Stimulated activated CD8-positive, alpha-beta memory T cell treated with anti-CD3 and anti-CD28 coated beads, Interleukin-4, amount 100 ng/mL, for 24 hours (primary cell): ENCODE measurements around the gene C8B.

Source experiments
- DNase-seq: peaks from one replicate; pipeline ENCODE4 v3.0.0-alpha.2; 2020; ENCODE audit warnings: low read depth

C8B gene

DNA sequence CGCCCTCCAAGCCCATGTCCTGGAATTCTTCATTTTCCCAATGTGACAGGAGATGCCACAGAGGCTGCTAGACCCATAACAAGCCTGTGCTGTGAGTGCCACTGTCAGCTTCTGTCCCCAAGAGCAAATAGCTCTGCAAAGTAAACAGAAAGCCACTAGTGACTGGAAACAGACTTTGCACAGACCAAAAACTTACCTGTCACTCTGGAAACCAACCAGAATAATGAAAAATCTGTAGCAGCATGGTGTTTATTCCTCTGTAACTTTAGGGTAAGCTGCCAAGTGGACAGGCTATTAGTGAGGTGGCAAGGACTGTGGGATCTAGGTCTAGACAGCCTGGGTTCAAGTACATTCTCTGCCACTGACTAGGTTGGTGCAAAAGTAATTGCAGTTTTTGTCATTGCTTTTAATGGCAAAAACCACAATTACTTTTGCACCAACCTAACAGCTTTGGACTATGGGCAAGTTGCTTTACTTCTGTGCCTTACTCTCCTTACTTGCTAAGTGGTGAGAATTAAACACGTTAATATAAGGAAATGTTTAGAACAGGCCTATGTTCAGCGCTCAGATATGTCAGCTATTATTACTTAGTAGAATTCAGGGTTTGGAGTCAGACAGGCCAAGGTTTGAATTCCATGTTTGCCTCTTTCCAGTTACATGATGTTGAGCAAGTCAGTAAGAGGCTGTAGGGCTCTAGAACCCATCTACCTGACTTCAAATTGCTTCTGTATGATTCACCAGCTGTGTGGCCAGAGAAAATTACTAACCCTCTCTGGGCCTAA, at the start of gene C8B:
Gene C8B, minus strand, starts transcription at position 100 of the 782 bp plus-strand sequence. Its CDS starts 67 bp downstream, at position 33.
- DNase-seq = no peak

DNA sequence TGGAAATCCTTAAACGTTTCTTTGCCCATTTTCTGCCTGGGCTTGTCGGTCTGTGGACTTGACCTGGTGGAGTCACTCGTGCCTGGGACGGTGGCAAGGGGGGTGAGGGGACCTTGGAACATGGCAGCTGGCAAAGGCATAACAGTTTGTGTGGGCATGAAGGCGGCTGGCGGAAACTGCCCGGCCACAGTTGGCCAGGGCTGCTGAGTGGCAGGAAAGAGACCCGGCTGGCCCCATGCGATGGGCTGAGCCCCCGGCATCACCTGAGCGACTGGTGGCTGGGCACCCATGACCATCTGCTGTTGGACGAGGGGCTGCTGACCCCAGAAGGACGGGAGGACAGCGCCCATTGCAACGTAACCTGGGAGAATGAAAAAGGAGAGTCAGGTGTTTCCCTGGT, 49.3 kb upstream of the C8B start:
- no peak for DNase-seq

DNA sequence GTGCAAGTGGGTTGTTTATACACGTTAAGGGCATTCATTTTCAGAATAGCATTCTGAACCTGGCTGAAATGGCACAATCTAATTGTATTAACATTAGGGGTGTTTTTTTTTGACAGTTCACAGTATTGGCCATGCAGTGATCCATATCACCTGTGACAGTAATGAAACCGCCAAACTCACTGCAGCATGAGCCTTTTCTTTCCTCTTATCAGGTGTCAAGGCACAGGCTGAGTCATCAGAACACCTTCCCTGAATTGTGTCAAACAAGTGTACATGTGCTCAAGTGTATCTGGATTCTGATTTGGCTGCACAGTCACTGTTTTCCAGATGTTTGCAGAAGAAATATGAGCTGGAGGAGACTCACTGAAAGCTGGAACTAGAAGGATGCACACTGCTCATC, 47.7 kb upstream of the C8B start:
- DNase-seq = no peak

DNA sequence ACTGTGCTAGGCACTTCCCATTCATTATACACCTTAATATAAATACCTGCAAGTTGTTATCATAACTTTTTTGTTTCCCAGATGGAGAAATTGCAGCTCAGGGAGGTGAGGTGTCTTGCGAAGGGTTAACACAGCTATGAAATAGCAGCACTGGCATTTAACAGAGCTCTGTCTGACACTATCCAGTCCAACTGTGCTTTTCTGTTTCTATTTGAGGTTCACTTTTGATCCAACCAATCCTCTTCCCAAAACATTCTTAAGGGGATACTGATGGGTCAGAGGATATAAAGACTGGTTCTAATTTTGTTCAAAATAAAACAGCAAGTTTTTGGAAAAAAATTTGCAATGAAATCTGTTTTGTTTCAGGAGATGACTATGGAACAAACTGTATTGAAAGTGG, 46.5 kb upstream of the C8B start:
- DNase-seq = no peak

DNA sequence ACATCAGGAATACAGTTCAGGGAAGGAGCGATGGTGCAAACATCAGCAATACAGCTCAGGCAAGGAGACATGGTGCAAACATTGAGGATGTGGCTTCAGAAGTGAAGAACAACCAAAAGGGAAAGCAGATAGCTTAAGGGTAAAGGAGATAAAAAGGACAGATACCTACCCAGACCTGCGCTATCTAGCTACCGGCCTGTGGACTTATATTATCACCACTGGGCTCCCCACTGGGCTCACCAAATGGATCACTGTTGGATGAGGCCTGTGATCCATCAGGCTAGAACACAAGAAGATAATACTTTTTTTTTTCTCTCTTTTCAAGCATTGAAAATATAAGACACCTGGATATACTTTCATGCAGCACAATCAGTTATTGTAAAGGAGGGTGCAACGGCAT, 44.7 kb upstream of the C8B start:
- no peak for DNase-seq

DNA sequence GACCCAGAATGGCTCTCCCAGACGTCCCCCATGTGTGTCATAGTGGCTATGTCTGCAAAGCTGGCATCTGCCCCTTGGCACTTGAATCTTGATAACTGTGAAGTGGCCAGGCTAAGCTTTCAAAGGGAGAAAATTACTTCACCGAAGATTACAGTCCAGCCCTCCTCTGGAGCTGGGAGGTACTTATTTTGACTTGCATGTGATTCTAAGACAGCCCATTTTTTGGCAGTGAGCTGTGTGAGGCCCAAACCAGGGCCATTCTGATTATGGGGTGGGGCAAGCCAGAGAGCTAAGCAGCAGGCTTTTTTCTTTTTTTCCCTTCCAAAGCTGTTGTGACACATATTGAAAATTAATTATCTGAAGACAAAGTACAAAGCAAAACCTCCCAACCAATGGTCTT, 42.1 kb upstream of the C8B start:
- DNase-seq = no peak

DNA sequence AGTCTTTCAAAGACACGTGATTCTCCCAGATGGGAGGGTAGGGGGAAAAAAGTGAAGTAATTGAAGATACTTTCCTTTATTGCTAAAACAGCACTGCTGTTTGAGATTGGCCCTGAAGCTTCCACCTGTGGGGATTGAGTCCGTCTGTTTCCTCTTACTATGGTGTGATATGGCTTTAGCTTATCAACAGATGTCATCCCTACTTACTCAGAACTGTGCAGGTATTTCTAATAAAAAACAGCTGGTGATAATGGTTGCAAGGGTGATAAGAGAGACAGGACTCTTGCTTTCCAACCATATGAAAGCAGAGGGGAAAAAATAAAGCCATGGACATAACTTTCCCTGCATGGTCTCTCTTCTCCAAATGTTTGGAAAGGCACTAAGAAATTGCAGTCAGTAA, 41.7 kb upstream of the C8B start:
- DNase-seq = no peak

DNA sequence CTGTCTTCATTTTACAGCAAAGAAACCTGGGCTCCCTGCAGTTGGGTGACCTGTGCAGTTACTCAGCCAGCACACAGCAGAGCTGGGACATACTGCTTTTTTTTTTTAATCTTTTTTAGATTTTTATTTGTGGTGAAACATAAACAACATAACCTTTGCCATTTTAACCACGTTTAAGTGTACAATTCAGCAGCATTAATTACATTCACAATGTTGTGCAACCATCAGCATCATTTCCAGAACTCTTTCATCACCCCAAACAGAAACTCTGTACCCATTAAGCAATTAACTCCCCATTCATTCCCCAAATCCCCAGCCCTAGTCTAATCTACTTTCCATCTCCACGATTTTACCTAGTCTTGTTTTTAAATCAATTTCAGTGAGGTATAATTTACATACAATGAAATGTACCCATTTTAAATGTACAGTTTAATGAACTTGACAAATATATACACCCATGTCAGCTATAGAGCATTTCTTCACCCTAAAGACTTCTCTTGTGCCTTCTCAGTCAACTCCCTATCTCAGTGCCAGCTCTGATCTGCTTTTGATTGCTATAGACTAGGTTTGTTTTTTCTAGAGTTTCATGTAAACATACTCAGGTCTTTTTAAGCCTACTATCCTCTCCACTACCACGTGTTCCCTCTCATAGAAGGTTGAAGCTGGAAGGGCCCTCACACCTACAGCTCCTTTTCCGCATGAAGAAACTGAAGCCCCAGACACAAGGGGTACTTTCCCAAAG, 37.8 kb upstream of the C8B start:
- DNase-seq = no peak

DNA sequence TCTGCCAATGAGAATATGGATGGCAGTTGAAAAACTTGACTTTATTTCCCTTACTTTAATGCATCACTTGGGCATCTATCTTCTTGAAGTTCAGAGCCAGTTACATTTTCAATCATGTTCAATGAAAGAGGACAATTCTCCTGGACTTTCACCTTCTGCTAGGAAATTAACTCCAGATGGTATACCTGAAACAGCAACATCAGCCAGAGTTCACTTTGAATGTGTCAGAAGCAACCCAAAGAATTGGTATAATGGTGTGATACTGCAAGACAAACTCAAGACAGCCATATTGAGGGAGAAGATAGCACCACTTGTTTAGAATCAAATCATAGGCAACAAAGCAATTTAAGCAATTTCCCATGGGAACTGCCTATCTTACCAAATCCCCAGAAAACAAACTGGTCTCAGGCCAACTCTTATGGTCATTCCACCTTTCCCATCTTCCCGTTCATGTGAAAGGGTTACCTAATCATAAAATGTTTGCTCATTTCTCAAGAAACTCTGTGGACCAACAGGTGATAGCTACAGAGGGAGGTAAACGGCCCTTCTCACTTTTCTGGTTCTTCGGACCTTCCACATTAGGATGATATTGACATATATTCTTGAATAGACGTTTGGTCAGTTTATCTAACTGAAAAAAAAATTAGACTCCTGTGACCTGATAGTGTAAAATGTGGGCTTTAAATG, 29.7 kb upstream of the C8B start:
- no peak for DNase-seq

DNA sequence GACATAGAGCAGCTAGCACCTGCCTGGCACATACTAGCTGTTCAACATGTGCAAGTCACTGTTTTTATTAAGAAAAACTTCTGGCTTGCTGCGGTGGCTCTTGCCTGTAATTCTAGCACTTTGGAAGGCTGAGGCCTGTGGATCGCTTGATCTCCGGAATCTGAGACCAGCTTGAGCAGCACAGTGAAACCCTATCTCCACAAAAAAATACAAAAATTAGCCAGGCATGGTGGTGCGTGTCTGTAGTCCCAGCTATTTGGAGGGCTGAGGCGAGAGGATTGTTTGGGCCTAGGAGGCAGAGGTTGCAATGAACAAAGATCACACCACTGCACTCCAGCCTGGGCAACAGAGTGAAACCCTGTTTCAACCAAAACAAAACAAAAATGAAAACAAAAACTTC, 27.7 kb upstream of the C8B start:
- no peak for DNase-seq

DNA sequence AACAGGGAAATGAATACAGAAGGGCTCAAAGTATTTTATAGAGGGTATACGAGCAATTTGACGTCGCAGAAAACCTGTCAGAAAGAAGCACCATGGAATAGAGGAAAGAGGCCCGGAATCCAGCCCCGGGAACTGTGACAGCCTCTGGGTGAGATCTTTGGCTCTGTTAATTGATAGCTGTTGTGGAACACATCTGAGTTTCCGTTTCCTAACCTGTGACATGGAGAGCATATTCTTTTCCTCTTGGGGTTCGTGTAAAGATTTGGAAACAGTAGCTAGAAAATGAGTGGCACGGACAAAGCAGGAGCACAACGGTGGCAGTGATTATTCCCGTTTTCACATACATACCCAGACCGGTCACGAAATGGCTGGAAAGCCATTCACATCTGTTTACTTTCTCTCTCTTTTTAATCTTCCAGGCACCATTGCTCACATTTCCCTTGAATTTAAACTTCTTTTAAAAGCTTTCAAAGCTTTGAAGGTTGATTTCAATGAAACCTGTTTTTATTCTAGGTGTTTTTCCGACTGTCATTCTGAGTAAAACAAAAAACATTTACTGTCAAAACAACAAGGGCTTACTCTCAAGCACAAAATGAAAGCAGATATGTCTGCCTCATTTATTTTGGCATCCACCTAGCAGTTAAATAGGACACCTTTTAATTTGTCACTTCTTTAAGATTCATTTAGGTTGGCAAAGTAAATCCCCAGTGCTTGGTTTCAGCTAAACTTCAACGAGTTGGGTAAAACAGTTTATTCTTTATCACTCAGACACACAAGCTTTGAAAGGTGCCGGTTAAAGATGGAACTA, 26.7 kb upstream of the C8B start:
- DNase-seq = no peak

DNA sequence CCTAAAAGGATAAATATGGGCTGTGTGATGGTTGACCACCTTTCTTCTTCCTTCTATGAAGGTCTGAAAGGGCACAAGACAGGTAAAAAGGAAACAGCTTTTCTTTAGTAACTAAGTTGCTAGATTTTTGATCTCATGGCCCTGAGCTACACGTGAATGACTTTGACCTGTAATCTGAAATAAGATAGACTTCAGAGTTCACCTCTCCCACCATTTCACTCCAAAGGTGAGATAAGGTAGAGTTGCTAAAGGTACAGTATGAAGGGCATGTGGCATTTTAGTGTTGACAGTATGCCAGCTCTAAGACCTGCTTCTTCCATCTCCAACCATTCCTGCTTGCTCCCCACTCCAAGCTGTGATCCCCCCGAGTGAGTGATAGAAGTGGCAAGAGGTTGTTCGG, 25.8 kb upstream of the C8B start:
- no peak for DNase-seq

DNA sequence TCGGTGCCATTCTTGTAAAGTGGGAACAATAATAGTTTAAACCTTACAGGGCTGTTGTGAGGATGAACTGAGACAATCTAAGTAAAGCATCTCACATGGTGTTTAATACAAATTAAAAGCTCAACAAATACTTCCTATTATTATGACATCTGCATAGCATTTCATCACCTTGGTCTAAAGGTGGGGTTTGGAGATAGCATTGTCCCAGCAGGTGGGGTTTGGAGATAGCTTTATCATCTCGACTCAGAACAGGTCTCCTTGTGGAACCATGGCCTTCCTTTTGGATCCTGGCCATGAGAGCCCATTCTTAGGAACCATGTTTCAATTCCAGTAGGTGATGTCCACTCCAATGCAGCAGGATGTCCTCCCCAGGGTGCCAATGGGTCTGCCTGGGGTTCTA, 20.6 kb upstream of the C8B start:
- no peak for DNase-seq

DNA sequence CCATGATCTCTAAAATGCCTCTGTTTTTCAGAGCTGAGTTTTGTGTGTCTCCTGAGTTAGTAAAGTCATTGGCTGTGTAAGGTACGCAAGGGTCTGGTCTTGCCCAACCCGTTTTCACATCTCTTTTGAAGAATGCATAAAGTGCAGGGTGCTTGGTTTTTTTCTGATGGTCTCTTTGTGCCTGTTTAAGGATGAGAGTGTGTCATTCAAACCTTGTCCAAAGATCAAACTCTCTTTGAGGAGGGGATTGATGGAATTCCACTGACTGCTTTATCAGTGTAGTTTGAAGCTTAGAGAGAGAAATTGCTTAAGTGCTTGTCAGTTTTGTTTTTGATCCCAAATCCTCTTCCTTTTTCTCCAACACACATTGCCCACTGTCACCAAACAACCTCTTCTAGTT, 20.0 kb upstream of the C8B start:
- no peak for DNase-seq

DNA sequence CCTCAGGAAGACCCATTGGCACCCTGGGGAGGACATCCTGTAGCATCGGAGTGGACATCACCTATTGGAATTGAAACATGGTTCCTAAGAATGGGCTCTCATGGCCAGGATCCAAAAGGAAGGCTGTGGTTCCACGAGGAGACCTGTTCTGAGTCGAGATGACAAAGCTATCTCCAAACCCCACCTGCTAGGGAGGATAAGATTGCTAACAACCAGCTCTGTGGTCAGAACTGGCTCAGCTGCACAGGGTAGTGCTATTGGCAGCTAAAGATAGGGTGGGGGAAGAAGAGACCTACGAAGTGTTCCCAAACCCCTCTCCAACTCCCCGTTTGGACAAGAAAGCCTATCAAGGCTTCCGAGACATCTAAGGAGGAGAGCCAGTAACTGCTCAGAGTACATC, 17.7 kb upstream of the C8B start:
- no peak for DNase-seq

DNA sequence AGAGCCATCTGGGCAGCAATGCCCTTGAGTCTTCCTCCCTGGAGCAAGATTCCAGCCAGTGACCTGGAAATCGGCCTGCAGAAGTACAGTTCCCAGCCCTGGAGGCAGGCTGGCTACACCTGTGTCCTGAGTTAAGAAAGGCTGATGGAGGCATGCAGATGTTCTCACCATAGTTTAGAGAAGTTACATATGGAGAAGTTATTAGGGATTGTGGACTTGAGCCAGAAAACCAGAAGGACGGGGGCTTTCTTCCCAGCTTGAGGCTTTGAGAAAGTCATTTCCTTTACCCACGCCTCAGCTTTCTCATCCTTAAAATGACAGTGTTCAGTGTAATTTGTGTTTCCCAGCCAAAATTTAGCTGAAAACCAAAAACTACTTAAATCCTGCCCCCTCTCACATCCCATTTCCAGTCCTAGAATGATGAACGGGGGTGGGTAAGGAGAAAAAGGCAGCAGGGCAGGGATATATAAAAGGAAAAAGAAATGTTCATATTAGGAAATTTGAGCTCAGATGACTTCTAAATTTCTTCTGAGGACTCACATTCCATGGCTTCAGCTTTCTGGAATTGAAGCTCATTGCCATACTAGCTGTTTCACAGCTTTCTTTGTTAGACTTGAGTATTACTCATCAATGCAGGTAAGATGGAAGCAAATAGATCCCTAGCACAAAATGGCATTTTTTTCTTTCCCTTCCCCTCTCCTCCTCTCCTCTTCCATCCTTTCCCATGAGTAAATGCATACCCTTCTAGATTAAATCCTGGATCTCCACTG, 14.4 kb upstream of the C8B start:
- DNase-seq = no peak

DNA sequence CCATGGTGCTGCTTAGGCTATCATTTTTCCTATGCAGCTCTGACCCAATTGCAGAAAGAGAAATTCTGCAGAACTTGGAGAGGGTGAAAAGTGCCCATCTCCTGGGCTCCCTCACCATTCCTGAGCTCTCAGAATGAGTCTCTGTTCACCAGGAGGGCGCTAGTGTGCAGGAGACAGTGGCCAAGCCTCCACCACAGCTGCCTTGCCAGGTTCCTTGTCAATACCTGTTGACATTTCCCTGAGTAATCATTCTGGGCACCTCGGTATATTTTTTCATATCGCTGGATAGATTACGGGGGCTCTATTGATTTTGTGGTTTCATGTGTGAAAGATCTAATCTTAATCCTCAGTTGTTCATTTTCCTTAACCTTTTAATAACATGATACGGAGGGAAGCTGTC, 13.0 kb upstream of the C8B start:
- DNase-seq = no peak

DNA sequence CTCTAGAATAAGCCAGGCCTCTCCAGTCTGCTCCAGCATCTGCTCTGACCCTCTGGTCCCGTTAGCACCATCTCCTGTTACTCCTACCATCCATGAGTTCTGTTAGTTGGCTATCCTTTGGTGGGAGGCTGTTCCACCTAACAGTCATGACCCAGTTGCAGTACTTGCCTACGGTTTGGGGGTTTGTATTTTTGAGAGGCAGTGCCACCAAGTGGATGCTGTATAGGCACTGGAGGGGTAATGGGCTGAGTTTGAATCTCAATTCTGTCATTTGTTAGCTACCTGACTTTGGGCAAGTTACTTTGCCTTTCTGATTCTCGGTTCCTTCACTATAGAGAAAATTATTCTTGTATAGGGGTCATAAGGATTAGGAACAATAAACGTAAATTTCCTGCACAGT, 12.1 kb upstream of the C8B start:
- DNase-seq = no peak

DNA sequence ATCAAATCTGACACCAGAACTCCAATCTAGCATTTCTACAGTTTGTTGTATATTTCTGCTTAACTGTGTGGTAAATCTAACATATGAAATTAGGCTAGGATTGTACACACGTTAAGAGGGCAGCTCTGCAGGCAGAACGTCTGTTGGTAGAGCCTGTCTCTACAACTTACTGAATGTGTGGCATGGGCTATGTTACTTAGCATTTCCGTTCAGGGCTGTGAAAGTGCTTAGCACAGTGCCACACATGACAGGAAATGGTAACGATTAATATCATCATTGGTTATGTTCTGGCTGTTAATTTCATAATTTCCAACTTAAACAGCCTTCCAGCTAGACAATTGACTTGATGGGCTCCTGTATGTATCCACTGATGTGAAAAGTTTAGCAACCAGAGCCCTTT, 9.6 kb upstream of the C8B start:
- DNase-seq = no peak

DNA sequence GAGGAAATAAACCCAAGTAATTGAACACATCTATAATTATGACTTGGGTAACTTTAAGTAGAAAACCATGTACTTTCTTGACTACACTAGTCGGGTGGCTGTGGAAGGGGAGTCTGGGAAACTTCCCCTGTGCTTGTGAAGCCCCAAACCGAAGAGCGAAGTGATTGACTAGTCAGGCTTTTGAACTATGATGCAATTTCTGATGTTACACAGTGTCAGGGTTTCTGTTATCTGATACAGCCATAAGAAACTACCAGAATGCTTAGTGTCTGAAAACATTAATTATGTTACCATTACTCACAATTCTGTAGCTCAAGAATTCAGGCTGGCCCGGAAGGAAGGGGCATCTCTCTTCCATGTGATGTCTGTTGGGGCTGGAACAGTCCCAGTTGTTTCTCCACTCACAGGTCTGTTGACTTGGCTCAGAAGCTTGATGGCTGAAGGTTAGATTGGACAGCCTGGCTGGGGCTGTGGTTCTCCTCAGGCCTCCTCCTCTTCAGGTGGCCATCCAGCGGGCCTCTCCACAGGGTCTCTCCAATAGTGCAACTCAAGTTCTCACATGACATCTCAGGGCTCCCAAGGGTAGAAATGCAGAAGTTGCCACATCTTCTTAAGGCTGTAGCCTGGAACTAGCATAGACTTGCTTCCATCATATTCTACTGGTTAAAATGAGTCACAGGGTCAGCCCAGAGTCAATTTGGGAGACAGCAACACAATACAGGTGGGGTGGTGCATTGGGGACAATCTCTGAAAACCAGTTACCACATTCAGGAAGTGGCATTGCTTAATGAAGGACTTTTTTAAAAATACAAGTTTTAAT, 8.3 kb upstream of the C8B start:
- DNase-seq = no peak

DNA sequence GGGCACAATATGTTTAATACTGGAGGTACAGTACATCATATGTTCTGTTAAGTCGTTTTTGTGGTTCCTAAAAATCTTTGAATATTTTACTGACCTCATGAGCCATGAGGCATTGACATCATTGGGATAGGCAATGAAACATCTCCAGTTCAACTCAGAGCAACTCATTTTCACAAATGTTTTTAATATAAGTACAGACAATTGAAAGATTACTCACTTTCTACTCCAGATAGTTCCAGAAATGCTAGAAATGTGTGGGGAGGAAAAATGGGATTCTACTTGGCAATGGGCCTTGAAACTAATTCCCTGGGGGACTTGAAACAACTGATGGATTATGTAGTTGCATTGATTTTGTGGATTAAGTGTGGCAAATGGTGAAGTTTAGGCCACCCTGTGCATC, 7.2 kb upstream of the C8B start:
- no peak for DNase-seq
